Measurements from ENCODE around the gene ANKRD65.
"Not testable (repeated sequence)": the region's sequence is repeated elsewhere in the genome, so short reads cannot be mapped to it uniquely, and the experiment has no call there.

Gene ANKRD65

GRCh38 chr1:1393014-1393413, 28.1 kb downstream of the ANKRD65 start:
- no peak for DNase-seq

GRCh38 chr1:1391225-1391624, 29.9 kb downstream of the ANKRD65 start:
- no peak for DNase-seq

GRCh38 chr1:1390675-1391074, 30.4 kb downstream of the ANKRD65 start:
- no peak for DNase-seq

GRCh38 chr1:1388078-1388472, 33.0 kb downstream of the ANKRD65 start:
- no peak for DNase-seq

GRCh38 chr1:1387098-1388077, 33.7 kb downstream of the ANKRD65 start:
- no peak for DNase-seq

- no peak for DNase-seq
Measured at GRCh38 chr1:1385931-1386330, 35.1 kb downstream of the ANKRD65 start.

- DNase-seq: not testable (repeated sequence)
Measured at GRCh38 chr1:1385339-1385738, 35.7 kb downstream of the ANKRD65 start.

GRCh38 chr1:1381294-1381693, 39.8 kb downstream of the ANKRD65 start:
- no peak for DNase-seq

GRCh38 chr1:1380860-1381259, 40.2 kb downstream of the ANKRD65 start:
- no peak for DNase-seq

- no peak for DNase-seq
Measured at GRCh38 chr1:1377540-1378205, 43.4 kb downstream of the ANKRD65 start.

GRCh38 chr1:1376551-1377226, 44.4 kb downstream of the ANKRD65 start:
- DNase-seq: no peak

- DNase-seq: peak; percentile 100
Measured at GRCh38 chr1:1374929-1375662, 46.0 kb downstream of the ANKRD65 start, which contains the start of gene AURKAIP1. TSS of gene AURKAIP1 (minus strand) at chr1:1375207. CDS start at chr1:1374756, 451 bp downstream.

GRCh38 chr1:1374589-1374928, 46.5 kb downstream of the ANKRD65 start:
- DNase-seq: peak; percentile 39

- DNase-seq: no peak
Measured at GRCh38 chr1:1373815-1374588, 47.1 kb downstream of the ANKRD65 start.

- DNase-seq: no peak
Measured at GRCh38 chr1:1373051-1373814, 47.8 kb downstream of the ANKRD65 start.

- DNase-seq: peak; percentile 77
Measured at GRCh38 chr1:1371746-1372711, 49.0 kb downstream of the ANKRD65 start.

GRCh38 chr1:1371364-1371745, 49.7 kb downstream of the ANKRD65 start:
- peak; percentile 91 for DNase-seq

GRCh38 chr1:1370771-1371300, 50.2 kb downstream of the ANKRD65 start:
- DNase-seq: no peak

GRCh38 chr1:1370094-1370493, 51.0 kb downstream of the ANKRD65 start:
- DNase-seq: not testable (repeated sequence)

All from hematopoietic multipotent progenitor cell treated with erythropoietin and hydrocortisone succinate and interleukin-3 and kit ligand, for 4 days (in vitro differentiated cells).